HCEC 1CT (cell line): ENCODE measurements around the gene TRAF3.
"Not testable (repeated sequence)": the region's sequence is repeated elsewhere in the genome, so short reads cannot be mapped to it uniquely, and the experiment has no call there.

ENCODE experiments used
- DNase-seq: peaks from one replicate; pipeline ENCODE4 v3.0.0-alpha.2; 2017

The TRAF3 gene

DNA sequence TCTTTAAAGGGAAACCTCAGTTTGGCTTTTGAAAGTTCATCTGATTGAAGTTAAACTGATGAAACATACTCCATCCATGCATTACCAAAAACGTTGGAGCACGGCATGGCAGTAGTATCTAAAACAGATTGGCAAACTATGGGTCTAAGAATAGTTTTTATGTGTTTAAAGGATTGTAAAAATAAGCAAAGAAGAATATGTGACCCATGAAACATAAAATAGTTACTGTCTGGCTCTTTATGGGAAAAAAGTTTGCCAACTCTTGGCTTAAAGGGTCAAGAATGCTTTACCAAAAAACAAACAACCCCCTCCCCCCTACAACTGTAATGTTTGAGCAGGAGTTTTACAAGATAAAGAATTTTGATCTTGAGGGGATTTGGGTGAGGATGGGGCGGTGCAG is 32.6 kb downstream of the TRAF3 start:
- DNase-seq = no peak

DNA sequence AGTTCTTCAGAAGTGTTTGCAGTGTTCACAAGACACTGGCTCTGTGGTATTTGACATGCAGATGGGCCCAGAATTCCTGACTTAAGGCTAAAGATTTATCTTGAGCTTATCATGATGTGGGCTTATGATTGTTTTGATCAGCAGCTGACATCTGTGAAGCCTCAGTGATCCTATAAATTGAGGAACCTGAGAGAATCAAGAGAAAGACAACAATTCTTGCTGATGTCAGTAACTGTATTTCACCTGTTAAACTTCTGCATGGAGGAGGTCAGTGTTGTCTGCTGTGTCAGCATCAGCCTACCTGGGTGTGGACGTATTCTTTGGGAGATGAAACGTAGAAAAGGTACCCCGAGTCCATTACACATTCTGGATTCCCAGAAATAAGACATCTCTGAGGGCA is 33.3 kb downstream of the TRAF3 start:
- DNase-seq = no peak

DNA sequence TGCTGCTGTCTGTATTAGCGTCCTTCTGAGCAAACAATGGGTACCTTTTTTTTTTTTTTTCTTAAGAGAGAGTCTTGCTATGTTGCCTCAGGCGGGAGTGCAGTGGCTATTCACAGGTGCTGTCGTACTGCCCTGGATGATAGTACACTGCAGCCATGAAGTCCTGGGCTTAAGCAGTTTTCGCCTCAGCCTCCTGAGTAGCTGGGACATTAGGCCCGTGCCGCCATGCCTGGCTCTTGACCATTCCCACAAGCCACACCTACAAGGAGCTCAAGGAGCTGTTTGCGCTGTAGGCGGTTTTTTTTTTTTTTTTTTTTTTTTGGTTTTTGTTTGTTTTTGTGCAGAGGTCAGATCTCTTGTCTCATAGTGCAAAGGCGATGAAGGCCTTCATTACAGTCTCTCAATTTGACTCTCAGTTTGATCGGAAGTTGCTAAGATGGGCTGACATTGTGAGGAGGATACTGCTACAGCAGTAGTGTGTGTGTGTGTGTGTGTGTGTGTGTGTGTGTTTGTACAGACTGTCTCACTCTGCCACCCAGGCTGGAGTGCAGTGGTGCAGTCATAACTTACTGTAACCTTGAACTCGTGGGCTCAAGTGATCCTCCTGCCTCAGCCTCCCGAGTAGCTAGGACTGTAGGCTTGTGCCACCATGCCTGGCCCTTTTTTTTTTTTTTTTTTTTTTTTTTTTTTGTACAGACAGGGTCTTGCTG is 34.2 kb downstream of the TRAF3 start:
- no peak for DNase-seq

DNA sequence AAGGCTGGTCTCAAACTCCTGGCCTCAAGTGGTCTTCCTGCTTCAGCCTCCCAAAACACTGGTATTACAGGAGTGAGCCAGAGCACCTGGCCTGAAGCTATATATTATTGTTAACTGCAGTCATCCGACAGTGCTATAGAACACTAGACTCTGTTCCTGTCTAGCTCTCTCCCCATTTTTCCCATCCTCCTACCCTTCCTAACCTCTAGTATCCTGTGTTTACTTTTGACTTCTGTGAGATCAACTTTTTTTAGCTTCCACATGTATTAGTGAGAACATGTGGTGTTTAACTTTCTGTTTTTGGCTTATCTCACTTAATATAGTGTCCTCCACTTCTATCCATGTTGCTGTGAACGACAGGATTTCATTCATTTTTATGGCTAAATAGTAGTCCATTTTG is 34.7 kb downstream of the TRAF3 start:
- no peak for DNase-seq

DNA sequence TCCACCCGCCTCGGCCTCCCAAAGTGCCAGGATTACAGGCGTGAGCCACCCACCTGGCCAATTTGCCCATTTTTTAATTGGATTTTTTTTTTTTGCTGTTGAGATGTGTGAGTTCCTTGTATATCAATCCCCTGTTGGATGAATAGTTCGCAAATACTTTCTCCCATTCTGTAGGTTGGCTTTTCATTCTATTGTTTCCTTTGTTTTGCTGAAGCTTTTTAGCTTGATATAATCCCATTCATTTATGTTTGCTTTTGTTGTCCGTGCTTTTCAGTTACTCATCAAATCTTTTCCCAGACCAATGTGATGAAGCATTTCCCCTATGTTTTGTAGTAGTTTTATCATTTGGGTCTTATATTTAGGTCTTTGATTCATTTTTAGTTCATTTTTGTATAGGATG is 36.4 kb downstream of the TRAF3 start:
- DNase-seq = no peak

DNA sequence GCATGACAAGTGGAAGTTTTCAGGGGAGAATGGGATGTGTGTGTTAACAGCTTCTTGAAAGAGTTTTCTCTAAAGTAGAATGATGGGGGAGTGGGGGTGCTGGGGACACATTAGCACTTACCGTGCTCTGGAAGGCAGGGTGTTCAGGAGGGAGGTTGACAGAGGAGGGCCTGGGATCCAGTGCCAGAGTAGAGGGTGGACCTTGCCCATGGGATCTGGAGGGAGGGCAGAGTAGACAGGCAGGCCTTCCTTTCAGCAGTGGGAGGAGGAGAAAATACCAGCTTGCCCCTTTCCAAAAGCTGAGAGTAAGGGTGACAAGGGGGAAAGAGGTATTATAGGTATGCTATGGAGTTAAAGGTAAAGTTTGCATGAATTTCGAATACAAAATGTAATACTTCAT is 40.1 kb downstream of the TRAF3 start:
- DNase-seq = no peak

DNA sequence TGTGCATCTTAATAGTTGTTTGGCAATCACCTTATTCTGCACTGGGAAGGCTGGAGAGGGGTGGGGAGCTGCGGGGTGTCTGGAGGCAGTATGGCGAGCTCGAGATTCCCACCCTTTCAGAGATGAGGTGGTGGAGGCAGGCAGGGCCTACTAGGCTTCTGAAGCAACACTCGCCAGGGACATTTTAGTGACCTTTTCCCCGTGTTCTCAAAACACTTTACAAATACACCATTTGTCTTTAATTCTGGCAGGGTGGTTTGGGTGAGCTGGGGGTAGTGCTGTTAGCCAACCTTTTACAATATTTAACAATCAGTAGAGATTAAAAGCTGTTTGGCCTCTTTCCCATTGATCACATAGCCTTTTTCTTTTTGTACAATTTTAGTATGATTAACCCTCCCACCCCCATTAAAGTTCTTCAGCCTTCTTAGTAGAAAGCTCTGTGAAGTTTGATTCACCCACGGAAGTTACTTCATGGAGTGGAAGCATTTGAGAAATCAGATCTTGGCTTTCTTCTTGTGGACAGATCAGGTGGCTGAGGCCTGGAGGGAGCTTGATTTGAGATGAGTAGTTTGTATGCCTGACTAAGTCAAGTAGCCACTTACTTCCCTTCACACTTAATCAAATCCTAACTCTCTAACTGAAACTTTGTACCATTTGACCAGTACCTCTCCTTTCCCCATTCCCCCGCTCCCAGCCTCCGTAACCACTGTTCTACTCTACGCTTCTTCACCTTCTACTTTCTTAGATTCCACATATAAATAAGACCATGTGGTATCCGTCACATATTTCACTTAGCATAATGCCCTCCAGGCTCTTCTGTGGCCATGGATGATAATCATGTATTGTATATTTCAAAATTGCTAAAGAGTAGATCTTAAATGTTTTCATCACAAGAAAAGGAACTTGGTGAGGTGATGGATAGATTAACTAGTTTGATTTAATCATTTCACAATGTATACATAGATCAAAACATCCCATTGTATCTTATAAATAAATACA is 41.0 kb downstream of the TRAF3 start:
- no peak for DNase-seq

DNA sequence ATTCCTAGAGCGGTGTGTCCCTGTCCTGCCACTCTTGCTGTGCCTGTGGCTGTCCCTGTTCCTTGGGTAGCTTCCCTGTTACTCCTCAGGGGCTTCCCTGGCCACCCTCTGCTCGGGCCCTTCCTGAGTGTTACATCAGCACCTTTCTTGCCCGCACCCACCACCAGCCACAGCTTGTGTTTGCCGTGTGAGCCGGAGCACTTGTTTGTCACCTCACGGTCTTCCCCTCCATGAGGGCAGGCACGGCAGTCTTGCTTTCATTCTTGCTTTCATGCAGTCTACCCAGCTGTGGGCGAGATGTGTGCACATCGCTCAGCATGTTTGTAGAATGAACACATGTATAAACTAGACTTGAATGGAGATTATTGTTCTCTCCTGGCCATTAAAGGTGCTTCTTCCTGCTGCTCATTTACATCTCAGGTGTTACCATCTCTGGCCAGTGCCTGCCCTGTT is 42.0 kb downstream of the TRAF3 start:
- no peak for DNase-seq

DNA sequence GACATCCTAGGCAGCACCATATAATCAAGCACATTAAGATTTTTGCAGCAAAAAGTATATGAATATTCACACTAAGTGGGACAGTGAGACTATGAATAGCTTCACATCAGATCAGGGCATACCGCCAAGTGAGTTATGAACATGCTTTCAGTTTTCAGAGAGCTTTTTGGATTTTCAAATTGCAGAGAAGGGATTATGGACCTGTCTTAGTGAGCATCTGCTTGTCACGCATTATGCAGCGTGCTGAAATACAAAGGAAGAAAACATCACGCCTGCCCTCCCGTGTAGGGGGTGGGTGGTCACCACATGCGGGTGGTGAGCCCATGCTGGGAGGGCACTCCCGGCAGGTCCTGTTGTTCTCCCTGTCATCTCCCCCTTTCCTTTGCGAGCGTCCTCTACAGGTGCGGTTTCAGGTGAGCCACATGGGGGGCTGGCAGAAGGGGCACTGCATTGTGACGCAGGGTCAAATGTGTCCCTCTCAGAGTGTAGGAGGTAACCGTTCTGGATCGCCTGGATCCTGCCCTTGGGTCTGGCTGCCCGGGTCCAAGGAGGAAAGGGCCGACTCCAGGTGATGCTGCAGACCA is 42.6 kb downstream of the TRAF3 start:
- DNase-seq = no peak

DNA sequence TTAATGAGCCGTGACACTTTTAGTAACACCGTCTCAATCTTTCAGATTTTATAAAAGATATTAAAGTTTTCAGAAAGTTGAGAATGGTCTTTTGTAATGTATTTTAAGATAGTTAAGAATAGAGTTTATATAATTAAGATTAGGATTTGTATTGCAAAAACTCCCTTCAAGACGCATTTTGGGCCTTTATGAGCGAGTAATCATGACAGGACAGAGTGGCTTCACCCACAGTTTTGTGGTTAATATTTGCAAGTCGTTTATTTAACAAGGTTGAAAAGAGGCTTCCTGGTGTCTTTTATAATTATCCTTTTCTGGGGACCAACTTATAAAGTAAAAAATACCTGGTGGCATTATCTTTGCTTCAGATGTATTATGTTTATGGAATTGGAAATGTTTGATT is 44.0 kb downstream of the TRAF3 start:
- no peak for DNase-seq

DNA sequence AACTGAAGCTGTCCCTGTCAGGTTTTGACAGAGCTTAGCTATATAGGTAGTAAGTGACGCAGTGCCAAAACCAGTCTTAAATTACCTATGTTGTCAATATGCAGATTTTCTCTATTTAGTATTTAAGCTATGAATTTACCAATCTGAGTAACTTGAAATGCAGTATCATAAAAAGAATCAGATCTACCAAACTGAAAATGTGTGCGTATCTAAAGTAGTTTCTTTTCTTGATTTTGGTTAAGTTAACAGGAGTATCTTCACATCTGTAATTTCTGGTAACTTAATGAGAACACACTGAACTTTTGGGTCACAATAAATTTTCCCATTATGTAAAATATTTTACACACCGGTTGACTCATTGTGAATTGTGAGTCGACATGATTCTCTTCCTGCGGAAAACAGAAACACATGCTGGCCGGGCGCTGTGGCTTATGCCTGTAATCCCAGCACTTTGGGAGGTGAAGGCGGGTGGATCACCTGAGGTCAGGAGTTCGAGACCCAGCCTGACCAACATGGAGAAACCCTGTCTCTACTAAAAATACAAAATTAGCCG is 45.1 kb downstream of the TRAF3 start:
- no peak for DNase-seq

DNA sequence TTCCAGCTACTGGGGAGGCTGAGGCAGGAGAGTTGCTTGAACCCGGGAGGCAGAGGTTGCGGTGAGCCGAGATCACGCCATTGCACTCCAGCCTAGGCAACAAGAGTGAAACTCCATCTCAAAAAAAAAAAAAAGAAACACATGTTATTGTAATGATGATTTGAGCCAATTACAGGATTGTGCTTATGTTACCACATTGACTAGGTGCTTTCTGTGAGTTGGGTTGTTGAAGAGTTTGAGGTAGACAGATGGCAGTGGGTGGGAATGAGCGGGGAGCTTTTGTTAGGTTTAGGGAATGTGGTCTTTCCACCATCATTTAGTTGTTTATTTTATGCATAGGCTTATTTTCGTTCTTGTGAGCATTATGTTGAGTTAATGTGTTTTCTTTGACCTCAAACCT is 45.6 kb downstream of the TRAF3 start:
- DNase-seq = not testable (repeated sequence)

DNA sequence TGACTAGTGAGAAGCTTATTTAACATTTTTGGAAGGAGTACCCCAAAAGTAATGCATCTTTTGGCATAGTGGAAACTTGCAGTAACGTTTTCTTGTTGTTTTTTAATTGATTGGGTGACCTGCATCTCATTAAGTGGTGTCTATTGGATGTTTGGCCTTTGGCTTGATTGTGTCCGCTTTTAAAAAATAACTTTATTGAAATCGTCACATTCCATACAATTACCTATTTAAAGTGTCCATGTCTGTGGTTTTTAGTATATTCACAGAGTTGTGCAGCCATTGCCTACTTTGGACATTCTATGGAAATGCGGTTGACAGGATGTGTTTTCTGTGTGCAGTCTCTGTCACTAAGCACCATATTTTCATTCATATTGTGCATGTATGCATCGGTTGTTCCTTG is 46.3 kb downstream of the TRAF3 start:
- DNase-seq = no peak

DNA sequence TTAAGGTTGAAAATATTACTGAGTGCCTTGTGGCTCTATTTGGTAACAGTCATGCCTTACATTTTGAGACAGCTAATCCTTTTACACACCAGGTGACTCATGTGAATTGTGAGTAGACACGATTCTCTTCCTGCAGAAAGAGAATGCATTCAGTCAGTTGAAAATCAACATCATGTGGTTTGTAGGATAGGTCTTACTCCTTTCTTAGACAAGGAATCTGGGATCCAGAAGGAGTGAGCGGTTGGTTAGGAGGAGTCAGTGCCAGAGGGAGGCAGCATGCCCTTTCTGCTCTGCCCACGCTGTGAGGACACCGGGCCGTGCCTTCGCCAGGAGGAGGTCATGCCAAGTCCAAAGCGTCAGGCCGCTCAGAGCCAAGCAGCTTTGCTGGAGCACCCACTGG is 47.6 kb downstream of the TRAF3 start:
- DNase-seq = peak; percentile 68

DNA sequence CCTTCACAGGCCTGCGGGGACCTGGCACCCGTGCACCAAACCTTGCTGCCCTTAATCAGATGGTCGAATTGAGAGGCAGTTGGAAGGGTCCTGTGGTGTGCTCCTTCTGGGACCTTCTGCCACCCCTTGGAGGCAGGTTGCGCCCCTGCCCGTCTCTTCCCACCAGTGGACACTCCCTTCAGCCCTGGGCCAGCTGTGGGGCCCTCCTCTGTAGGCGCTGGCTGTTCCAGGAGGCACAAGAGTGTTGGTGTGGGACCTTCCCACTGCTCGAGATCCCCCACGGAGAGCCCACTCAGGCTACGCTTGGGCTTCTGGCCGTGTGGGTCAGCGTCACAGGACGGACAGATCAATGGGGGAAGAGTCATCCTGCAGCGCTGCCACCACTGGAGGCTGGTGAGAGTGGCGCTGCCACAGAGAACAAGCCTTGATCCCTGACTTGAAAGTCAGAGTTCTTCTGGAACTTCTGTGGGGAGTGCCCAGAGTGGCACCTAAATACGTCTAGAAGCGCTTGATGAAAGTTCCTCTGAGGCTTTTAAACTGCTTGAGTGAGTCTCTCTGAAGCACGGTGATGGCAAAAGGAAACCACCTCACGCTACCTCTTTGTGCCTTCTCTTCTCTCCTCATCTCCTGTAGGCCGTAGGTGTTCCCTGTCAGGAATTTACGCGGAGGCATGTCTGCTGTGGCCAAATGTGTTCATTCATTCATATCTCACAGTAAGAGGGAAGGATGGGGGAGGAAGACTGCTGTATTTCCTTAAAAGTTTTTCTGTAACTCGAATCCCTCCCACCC is 48.3 kb downstream of the TRAF3 start:
- no peak for DNase-seq

DNA sequence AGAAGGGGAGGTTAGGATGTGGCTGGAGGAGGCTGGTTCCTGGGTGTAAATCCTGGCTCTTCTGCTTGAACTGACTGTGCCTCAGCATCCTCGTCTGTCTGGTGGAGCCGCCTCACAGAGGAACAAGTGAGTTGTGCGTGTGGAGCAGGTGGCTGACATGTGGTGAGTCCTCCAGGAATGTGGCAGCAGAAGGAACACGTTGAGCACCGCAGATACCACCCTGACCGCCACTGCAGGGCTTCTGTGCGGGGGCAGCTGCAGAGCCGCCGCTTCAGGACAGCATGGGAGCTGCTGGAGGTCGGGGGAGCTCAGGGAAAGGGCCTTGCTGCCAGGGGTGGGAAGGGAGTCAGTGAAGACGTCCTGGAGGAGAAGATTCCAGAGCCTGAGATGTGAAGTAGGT is 48.9 kb downstream of the TRAF3 start:
- DNase-seq = no peak

DNA sequence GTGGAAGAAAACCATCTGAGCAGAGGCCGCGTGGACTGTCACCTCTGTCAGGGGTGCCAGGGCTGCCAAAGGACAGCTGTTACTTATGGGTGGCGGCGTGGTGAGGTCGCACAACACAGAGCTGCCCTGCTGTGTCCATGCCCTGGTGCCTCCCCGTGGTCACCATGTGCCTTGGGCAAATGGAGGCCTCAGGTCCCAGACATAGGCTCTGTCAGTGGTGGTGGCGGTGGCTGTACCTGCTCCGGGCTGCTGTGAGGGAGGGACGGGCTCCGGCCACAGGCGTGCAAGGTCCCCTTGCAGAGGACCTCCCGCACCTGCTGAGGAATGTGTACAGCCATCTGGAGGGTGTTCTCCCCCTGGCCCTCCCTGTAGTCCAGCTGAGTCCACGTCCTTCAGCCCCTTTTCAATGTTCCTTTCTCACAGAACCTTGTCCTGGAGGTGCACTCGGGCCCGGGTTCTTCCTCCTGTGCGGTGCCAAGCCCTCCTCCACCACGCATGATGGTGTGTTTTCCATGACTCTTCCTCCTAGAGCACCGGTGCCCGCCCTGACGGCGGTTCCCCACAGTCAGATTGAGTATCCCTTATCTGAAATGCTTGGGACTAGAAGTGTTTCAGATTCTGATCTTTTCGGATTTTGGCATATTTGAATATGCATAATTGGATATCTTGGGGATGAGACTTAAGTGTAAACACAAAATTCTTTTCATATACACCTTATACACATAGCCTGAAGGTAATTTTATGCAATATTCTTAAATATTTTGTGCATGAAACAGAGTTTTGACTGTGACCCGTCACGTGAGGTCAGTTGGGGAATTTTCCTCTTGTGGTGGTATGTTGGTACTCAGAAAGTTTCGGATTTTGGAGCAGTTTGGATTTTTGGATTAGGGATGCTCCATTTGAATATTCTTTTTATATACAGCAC is 49.8 kb downstream of the TRAF3 start:
- no peak for DNase-seq

DNA sequence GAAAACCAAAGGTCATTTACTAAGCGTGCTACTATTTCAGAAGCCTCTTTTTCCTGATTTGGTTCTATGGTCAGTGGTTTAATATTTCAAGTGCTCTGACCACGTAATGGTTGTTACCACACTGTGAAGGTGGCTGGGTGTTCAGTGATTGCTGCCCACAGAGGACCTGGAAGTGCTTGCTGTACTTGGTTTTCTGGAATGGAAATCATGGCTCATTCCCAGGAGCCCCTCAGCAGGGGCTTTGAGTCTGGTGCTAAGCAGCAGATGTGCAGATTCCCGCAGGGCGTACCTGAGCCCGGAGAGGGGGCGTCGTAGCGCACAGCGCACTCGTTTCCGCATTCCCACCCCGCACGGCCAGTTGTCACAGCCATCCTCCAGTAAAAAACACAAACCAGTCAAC is 50.5 kb downstream of the TRAF3 start:
- DNase-seq = no peak

DNA sequence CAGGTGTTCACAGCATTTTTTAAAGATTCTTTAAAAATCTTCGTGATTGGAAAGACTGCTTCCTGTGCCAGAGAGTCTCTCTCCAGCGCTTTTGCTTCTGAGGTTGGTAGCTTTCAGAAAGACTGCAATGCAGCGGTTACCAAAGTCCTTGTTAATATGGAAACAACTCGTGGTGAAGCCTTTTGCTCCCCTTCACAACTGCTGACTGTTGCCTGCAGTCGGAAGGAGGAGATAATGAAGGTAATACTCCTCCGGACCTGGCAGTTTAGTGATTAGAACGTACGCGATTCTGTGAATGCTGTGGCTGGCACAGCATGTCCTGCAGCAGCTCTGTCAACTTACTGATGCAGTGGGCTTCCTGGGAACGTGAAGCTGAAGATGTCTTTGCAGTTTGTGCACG is 50.9 kb downstream of the TRAF3 start:
- no peak for DNase-seq

DNA sequence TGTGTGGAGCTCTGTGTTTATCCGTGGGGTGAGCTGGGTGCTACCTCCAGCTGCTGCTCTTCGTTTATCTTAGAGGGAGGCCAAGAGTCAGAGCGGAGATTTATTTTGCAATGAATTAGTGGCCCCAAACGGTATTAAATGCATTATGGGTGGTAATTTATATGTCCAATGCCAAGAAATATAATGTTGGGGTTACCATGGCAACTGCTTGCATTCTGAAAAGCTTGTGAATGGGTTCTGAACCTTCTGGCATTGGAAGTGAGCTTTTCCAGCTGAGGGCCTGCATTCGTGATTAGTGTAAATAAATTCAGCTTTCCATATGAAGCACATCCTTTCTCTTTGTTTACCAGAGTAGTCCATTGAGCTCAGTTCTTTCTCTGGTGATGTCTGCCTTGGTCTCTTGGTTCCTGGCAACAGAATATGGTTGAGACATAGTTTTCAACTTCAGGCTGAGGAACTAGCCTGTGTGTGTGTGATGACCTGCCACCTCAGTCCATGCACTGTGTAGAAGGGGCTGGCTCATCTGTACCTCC is 51.8 kb downstream of the TRAF3 start:
- peak; percentile 6 for DNase-seq

DNA sequence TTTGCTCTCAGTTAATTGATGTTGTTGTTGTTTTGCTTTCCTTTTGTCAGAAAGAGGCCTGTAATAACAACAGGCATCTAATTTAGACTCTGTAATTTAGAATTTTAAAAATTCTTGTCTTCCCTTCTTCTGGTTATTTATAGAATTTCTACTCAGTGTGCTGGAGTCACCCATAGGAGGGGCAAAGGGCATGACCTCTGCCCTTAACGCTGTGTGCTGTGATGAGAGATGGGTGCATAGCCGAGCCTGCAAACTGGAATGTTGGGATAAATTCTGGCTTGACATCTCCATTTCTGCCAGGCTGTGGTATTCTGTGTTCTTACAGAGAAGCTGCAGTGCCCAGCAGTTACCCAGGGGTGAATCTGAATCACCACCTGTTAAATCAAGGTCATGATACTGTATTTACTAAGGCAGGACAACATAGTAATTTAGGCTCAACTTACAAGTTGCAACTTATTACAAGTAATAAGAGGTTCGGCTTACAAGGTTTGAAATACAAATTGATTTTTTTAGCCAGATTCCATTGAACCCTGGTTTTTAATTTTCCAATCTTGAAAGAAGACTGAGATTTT is 53.3 kb downstream of the TRAF3 start:
- DNase-seq = no peak
